Measurements from ENCODE around the gene CLCF1.

CLCF1 gene

DNA sequence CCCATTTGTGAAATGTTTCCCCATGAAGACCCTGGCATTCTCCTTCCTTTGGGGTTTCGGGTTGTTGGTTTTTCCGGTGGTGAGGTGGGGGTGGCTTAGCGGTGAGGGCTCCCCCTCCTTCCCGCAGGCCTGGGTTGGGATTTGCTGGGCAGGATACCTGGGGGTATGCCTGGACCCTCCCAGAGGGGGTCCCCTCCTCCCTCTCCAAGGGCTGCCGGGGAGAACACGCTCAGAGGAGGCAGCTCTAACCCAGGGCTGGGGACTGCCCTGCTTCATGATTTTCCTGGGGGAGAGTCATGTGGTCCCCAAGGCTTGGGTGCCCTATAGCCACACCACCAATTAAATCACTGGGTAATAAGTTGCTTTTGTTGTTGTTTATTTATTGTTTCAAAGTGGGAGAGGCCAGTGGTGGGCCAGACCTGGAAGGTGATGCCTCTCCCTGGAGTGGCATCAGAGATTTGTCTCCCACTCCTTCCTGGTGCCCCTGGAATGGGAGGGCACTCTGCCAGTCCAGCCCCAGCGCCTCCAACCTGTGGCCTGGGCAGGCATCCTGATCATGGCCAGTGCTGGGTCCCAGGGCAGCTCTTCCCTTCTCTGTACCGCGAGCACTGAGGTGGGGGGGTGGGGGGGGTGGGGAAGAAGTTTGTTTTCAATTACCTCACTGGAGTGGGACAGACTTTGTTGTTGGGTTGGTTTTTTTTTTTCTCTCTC is 1.3 kb upstream of the CLCF1 start:
- DNase-seq (ENCODE audit: low spot score), result no peak

DNA sequence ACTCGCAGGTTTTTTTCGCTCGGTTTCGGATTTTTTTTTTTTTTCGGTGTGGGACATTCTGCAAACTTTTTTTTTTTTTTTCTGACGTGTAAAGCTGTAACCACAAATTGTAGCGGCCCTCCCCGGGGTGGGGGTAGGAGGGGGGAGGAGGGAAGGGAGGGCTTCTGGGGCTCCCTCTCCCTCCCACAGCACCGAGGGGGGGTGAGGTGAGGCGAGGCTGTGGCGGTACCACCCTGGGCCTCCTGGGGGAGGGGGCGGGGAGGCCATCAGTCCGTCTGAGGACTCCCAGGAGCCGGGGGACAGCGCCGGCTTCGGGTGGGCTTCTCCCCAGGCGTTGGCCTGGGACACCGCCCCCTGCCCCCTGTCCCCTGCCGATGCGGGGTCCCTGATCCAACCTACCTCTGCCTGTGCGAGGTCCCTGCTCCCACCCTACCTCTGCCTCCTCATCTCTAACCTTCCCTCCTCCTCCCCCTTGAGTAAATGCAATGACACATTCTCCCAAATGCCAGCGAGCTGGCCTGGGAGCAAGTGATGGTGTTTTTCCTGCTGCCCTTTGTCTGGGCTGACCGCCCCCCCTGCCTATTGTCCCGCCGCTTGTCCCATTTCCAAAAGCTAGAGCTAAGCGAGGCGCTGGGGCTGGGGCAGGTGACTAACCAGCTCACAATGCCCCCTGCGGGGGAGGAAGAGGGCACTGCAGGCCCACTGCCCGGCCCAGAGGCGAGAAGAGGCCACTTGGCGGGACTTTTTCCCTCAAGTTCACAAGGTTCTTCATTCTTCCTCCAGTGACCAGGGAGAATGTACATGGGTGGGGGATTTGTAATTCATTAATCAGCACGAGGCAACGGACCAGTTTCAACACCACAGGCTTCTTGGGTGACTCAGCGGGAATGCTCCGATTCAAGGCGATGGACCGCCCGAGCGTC is 511 bp upstream of the CLCF1 start:
- DNase-seq (ENCODE audit: low spot score), result peak; percentile 79

DNA sequence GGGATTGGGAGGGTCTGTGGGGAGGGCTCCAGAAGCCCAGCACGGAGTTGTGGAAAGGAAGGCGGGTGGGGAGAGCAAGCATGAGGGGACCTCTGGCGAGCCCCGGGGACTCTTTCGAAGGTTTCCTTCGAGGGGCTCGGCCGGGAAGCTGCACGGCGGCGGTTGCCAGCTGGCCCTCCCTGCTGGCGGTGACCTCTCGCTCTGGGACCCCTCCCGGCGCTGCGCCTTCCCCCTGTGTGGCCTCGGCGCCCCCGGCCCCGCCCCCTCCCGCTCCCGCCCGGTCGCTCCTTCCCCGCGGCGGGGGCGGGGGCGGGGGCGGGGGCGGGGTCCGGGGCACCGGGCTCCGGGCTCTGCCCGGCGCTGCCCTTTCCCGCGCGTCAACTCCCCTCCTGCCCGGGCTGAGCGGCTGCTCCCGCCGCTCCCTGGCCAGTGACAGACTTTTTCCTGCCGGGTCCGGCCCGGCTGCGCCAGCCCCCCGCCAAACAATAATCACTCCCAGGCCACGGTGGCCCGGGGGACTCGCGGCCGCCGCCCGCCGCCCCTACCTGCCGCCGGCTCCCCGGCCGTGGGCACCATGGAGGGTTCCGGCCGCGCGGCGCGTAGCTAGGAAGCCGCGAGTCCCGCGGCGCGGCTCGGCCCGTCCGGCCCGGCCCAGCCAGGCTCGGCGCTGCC is 941 bp downstream of the CLCF1 start:
- DNase-seq (ENCODE audit: low spot score), result peak; percentile 77

DNA sequence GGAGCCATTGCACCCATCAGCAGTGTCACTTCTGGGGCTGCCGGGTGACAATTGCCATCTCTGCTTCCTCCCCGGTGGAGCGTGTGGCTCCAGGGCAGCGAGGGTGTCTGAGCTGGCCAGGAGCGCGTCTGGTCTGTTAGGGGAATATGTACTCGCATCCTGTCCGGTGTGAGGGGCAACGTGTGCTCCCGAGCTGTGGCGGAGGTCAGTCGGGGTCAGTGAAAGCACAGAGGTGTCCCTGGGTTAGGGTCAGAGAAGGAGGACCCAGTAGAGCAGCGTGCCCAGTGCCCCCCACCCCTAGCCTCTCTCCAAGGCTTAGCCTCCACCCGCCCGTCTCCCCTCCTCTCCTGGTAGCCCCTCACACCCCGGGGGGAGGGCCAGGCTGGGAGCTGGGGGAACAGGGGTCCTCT is 1.5 kb downstream of the CLCF1 start:
- DNase-seq (ENCODE audit: low spot score), result no peak

DNA sequence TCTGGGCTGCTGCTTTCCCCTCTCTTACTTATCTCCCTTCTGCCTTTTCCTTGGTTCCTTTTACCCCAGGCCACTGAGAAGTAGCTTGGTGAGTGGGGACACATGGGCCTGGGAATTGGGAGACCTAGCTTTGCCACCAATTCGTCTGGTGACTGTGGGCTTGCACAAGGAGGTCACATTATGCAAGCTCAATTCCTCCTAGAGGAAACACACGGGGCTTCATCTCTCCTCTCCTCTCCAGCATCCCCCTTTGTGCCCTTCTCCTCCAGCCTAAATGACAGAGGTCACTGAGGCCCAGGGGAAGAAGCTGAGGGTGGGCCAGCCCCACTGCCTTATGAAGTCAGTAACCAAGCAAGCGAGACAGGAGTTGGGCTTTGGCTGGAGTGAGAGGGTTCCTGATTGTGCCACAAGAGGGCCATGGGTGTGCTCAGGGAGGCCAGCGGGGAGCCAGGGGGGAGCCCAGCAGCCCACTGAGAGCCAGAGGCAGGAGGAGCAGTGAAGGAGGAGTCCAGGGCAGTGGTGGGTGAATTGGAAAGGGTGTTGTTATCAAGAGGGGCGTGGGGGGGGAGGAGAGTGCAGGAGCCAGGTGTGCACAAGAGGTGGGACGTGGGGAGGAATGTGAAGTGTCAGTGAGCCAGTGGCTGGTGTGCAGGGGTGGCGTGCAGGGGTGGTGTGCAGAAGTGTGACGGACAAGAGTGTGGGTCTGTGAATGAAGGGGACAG is 2.0 kb downstream of the CLCF1 start:
- DNase-seq (ENCODE audit: low spot score), result peak; percentile 71

DNA sequence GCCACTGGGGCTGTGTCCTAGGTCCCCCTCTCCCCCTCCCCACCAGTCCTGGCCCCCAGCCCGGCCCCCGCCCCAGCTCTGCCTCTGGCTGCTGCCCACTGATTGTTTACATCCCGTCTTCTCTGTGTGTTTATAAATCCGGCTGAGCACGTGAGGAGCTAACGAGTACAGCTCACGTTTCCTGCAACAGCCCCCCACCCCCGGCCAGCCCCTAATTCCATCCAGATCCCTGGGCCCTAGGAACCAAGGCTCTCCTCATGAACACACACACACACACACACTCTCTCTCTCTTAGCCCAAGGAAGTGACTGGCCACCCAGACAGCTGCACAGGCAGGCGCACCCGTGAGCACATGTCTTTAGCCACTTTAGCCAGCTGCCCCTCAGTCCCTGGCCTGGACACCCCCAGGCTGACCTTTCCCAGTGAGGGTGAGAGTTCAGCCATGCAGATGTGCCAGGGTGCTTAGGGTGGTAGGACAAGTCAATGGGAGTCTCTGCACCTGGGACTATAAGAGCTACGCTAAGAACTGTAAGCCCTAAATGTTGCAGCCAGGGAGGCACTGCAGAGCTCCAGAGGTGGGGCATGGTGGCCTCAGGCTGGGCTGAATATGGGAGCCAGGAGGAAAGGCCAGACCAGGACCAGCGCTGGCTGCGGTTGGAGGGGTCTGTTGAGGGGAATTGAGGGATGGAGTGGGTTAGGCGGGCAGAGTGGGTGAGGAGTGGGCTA is 2.9 kb downstream of the CLCF1 start:
- no peak for DNase-seq (ENCODE audit: low spot score)

DNA sequence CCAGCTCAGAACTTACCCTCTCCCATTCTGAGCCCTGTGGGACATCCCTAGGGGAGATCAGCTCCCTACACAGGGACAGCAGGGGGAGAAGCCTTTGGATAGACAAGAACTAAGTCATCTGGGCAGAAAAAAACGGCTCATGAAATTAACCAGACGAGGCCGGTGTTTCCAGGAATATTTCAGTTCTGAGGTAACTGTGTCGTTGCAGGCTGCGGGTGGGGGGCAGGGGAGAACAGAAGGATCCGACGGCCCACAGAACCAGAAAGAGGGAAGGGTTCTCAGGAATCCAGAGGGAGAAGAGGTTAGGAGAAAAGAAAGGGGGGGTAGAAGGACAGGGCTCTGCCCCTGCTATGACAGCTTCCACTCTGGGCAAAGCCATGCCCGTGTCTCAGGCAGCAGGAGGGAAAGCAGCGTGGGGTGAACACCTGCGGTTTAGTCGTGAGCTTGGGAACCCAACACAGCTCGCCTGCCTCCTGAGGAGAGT is 3.6 kb downstream of the CLCF1 start:
- no peak for DNase-seq (ENCODE audit: low spot score)

DNA sequence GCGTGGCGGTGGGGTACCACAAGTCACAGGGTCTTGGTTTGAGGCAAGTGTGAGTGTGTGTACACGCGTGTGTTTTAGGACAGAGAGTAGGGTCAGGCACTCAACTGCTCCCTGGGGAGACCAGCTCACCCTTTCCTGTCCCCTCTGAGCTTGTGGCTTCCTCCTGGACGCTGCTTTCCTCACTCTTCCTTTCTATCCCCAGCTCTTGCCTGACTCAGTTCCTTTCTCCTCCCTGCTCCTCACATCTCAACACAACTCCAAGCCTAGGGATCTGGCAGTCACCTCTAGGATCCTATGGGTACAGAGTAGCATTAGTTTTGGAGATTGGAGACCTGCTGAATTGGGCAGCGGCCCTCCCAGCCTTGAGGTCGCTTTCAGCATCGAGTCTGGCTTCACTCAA is 4.1 kb downstream of the CLCF1 start:
- no peak for DNase-seq (ENCODE audit: low spot score)

DNA sequence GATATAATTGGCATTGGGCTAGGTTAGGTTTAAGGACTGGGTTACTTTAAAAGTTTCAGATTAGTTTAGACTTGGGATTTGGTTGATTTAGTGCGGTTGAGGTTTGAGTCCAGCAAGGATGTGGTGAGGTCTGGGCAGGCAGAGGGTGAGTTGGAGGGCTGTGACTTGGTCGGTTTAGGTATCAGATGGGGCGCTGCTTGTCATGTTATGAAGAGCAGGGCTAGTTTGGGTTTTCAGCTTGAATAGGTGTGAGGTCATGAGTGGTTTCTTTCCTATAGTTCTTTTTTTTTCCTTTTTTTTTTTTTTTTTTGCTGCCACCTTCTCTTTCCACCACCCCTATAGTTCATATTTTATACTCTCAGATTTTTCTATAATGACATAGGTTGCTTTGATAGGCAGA is 4.8 kb downstream of the CLCF1 start:
- DNase-seq (ENCODE audit: low spot score), result no peak

DNA sequence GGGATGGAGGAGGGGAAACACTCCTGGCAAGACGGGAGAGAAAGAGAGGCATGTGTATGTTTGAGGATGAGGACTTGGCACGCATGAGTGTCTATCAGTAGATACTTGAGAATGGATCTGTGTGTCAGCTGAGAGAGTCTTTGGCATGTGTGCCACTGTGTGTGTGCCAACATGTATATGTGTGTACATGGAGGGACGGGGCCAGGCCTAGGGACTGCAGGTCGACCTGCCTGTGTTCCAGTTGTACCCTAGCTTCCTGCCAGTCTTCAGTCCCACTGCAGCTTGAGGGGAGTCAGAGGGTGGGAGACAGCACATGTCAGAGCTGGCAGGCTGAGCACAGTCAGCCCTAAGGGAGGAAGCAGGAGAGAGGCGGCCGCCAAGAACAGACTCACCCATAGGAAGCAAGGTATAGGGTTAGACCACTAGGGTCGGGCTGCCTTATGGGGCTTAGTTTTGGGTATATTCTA is 5.6 kb downstream of the CLCF1 start:
- DNase-seq (ENCODE audit: low spot score), result no peak

DNA sequence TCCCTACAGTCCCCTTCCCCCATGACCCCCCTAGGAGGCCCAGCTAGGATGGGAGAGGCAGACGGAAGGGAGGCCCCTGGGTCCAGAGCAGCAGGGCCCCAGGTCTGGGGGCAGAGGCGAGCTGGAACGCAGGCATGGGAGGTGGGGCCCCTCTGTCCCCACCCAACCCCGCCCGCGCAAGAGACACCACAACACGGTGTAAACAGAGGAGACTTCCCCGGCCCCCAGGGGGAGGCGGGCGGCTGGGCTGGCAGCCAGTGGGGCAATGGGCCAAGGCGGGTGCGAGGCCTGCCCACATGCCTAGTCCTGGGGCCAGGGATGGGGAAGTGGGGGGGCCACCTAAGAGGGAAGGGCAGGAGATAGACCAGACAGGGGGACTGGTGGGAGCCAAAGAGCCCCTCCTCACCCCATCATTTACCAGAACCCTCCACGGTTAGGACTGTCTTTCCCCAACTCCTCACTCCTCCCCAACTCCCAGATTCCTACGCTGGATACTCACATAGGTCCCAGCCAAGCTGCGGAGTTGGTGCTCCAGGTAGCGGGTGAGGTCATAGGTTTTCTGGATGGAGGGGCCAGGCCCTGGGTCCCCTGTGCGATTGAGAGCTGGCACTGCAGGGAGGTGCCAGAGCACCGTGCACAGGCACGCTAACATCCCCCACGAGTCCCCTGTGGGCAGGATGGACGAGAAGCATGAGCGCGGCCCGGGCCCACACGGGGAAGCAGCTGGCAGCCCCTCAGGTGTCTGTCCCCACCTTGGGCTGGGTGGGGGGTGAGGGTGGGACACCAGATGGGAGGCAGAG is 6.2 kb downstream of the CLCF1 start:
- DNase-seq (ENCODE audit: low spot score), result no peak

DNA sequence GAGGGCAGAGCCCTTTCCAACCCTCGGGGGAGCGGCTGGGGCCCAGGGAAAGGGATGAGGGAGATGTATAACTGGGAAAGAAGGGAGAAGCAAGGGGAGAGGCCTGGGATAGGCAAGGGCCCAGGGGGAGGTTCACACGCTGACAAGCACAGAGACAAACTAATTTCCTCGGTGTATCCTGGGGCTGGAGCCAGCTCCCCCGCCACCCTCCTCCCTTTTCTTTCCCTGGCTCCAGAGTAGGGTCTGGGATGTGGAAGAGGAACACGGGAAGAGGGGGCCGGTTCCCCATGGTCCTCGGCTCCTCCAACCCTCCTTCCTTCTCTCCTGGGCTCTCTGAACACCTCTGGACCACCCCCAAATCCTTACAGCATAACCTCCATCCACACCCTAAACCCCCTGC is 6.9 kb downstream of the CLCF1 start:
- DNase-seq (ENCODE audit: low spot score), result no peak

DNA sequence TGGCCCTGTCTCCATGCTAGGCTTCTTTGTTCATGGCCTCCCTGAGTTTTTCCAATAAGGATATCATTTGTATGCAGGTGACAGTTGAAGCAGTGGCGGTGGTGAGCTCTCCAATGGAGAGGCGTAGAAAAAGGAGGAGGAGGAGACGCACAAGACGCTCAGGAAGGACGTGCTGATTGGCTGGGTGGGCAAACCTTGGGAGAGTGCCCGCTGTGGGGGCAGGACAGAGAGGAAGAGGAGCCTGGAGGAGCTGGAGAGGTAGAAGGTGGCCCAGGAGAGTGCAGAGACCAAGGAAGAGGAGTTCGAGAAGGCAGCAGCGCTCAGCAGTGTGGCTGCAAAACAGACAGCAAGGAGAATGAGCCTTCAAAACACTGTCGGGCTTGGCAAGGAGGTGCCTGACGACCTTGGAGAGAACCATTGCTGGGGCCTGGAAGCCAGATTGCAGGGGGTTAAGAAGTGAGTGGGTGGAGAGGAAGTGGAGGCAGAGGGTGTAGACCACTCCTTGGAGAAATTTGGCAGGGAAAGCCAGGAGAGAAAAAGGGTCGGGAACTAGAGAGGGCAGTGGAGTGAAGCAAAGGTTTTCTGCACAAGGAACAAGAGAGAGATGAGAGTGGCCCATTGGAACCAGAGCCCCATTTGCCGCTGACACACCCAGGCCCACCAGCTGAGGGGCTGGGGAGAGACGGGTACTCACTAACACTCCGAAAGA is 7.5 kb downstream of the CLCF1 start:
- no peak for DNase-seq (ENCODE audit: low spot score)

DNA sequence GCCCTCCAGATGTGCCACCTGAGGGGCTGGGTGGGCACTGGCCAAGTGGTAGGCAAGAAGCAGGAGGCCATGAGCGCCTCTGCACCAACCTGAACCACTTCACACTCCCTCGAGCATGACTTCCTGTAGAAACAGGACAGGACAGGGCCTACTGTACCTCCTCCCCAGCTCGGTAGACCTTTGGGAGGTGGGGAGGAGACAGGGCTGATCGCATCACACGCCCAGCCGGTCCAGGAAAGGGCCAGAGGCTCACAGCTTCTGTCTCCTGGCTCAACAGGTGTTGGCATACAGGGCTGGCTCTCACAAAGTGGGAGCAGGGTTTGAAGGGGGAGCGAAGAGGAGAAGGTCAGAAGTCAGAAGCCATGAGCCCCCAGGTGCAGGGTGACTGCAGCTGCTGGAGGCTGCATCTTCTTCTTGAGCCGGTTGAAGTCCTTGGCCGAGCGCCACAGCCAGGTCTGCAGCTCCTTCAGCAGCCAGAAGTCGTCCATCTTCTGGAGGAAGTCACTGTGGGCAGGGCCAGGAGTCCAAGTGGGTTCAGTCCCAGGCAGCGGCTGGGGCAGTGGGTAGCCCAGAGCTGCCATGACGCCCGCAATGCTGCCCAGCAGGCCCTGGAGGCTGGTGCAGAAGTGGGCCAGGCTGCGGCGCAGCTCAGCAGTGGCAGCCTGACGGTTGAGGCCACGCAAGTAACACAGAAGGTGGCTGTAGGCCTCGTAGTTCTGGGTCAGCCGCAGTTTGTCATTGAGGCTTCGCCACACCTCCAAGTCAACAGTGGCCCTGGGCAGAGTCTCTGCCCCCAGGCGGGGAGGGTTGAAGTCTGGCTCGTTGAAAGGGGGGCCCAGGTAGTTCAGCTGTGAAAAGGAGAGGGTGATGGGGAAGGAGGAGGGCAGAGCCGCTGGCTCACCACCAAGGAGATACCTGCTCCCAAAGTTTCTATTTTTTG is 8.3 kb downstream of the CLCF1 start:
- no peak for DNase-seq (ENCODE audit: low spot score)

DNA sequence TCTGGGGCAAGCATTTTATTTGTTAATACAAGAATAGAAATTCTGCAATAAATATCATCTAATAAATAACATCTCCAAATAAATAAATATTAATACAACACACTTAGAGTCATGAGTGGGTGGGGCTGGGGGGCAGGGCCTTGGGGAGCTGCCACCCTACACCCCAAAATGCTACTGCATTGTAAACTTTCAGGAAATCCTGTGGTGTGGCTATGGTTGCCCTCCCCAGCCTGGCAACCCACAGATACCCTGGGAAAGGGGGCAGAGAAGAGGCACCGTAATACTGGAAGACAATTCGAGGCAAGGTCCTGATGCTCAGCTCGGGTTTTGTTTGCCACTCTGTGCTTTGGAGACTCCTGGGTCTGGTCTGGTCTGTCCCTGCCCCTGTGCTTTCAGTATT is 9.2 kb downstream of the CLCF1 start:
- DNase-seq (ENCODE audit: low spot score), result no peak

DNA sequence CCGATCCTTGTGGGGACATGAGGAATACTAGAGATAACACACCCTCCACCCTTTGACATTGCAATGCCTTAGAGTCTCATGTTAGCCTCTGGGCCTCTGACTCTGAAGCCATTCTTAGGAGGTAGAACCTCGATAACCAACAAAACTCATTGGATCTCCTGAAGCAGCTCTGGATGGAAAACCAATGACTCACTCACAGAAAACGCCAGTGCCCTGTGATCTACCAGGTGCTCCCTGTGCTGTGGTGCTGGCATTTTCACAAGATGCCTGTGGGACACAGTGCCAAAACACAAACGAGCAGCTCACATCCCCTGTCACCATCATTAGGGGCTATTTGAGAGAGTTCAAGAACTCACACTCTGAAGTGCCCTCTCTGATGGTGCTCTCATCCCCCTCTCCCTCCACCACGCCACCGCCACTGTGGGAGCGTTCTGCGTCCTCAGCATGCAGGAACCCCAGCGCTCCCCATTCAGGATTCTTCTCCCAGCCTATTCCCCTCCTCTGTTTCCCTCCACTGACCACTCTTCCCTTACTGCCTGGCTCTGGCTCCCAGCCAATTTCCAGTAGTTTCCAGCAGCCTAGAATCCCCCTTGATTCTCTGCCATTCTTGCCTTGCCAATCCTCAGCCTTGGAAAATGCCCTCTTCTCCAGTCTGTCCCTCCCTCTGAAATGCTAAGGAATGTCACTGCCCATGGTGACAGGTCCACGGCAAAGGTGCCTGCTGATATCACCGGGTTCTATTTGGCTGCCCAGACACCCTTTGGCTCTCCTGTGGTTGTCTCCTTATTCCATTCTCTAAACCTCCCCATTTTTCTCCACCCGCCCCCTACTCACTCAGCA is 15.3 kb downstream of the CLCF1 start:
- DNase-seq (ENCODE audit: low spot score), result no peak

DNA sequence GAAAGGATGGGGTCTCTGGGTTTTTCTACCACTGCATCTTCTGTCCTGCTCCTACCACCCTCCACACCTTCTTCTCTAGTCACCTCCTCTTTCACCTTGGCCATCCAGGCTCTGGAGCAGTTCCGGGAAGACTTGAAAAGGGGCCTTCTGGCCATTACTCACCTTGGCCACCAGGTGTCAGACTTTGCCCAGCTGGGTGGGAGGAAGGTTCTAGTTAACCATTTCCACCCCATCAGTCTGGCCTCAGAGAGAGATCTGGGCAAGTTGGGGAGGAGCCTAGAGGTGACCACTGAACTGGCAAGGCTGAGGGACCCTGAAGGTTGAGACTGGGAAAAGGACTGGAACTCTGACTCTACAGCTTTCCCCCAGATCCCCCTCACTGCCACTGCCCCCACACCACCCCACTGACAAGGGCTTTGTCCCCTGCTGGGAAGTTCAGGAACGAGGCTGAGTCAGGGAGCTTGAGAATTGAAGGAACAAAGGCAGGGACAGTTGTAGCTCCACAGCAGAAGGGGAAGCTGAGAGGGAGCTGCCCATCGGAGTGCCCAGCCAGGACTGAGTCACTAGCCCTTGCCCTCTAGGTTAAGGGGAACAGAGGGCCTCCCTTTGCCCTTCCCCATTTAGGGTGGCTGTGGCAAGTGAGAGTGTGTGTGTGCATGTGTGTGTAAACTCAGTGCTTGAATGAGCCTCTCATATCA is 16.4 kb downstream of the CLCF1 start:
- peak; percentile 82 for DNase-seq (ENCODE audit: low spot score)

All from ecto neural progenitor cell (in vitro differentiated cells).